ENCODE measurements around the gene SLC22A31.

Gene SLC22A31

DNA sequence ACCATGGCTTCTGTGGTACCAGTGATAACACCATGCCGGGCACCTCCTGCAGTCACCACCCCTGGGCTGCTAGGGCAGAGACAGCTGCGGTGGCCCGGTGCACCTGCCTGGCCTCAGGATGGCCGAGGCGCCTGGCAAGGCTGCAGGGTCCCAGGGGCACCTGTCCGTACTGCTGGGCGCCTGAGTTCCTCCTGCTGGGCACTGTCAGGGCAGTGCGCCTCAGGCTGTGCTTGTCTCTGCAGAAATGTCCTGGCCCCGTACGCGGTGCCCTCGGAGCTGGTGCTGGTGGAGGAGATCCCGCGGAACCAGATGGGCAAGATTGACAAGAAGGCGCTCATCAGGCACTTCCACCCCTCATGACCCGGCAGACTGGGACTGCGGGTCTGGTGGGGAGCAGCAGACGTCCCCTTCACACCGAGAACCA lies 46.5 kb downstream of the SLC22A31 start:
- TF ChIP-seq CTCF (IDR thresholded peaks at IDR 0.05; ENCODE audit: low read length) (no peak), EZH2 (optimal IDR thresholded peaks at IDR 0.05; ENCODE audit: low read depth, low read length) (no peak), EZH2phosphoT487 (IDR thresholded peaks at IDR 0.05; ENCODE audit: low read length) (no peak)
- no peak overlapping the region for H2AFZ ChIP-seq (ENCODE audit: low read length)
- H3K9ac ChIP-seq (ENCODE audit: low read length): no peak overlapping the region
- H3K36me3 ChIP-seq (replicated peaks; ENCODE audit: insufficient read depth, low read length): no peaks in the 10 kb centered on the region
- no peaks in the 10 kb centered on the region for H4K20me1 ChIP-seq (ENCODE audit: insufficient read depth, low read length)
- H3K4me3 ChIP-seq (ENCODE audit: low read length): no peak overlapping the region
- no peak for DNase-seq
- H3F3A ChIP-seq (ENCODE audit: insufficient read depth, low read length): no peaks in the 10 kb centered on the region
- H3K27ac ChIP-seq (ENCODE audit: low read length): no peak overlapping the region
- no peaks in the 10 kb centered on the region for H3K79me2 ChIP-seq (ENCODE audit: low read length)
- H3K9me3 ChIP-seq (replicated peaks; ENCODE audit: insufficient read depth, low read length): no peaks in the 10 kb centered on the region
- no peaks in the 10 kb centered on the region for H3K27me3 ChIP-seq (replicated peaks; ENCODE audit: insufficient read depth, low read length)
- H3K4me1 ChIP-seq (ENCODE audit: low read length): no peaks in the 10 kb centered on the region
- no peaks in the 10 kb centered on the region for H3K9me2 ChIP-seq (replicated peaks; ENCODE audit: insufficient read depth, low read length)
- no peak overlapping the region for H3K4me2 ChIP-seq (ENCODE audit: low read depth, low read length)

- H3K79me2 ChIP-seq (ENCODE audit: low read length): no peaks in the 10 kb centered on the region
- TF ChIP-seq EZH2 (optimal IDR thresholded peaks at IDR 0.05; ENCODE audit: low read depth, low read length): no peak
- TF ChIP-seq EZH2phosphoT487 (IDR thresholded peaks at IDR 0.05; ENCODE audit: low read length): no peak
- no peak for TF ChIP-seq CTCF (IDR thresholded peaks at IDR 0.05; ENCODE audit: low read length)
- no peak overlapping the region for H3K27ac ChIP-seq (ENCODE audit: low read length)
- no peaks in the 10 kb centered on the region for H3K27me3 ChIP-seq (replicated peaks; ENCODE audit: insufficient read depth, low read length)
- H4K20me1 ChIP-seq (ENCODE audit: insufficient read depth, low read length): no peaks in the 10 kb centered on the region
- no peaks in the 10 kb centered on the region for H3K4me1 ChIP-seq (ENCODE audit: low read length)
- no peak overlapping the region for H2AFZ ChIP-seq (ENCODE audit: low read length)
- H3K36me3 ChIP-seq (replicated peaks; ENCODE audit: insufficient read depth, low read length): no peaks in the 10 kb centered on the region
- no peaks in the 10 kb centered on the region for H3F3A ChIP-seq (ENCODE audit: insufficient read depth, low read length)
- DNase-seq: no peak
- H3K4me2 ChIP-seq (ENCODE audit: low read depth, low read length): no peak overlapping the region
- no peaks in the 10 kb centered on the region for H3K9me2 ChIP-seq (replicated peaks; ENCODE audit: insufficient read depth, low read length)
- H3K4me3 ChIP-seq (ENCODE audit: low read length): no peak overlapping the region
- no peaks in the 10 kb centered on the region for H3K9me3 ChIP-seq (replicated peaks; ENCODE audit: insufficient read depth, low read length)
- no peak overlapping the region for H3K9ac ChIP-seq (ENCODE audit: low read length)
These were observed 47.3 kb downstream of the SLC22A31 start for GRCh38 chr16:89152831-89153700.

DNA sequence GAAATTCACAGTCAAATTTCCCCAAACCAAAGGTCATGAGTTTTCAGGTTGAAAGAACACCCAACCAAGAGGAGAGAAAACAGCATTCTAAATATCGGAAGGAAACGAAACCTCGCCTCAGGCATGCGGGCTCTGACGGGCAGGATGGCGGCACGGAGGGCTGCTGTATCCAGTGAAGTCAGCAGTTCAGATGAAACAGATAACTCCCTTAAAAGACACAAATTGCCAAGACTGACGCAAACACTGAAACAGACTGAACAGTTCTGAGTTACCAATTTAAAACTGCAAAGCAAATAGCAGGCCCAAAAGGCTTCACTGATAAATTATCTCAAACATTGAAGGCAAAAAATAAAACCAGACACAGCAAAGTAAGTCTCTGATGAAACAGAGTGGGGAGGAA lies 49.4 kb downstream of the SLC22A31 start:
- Histone ChIP-seq H3K36me3 (replicated peaks; ENCODE audit: insufficient read depth, low read length) (no peaks in the 10 kb centered on the region), H3K4me3 (ENCODE audit: low read length) (no peak overlapping the region), H3K4me2 (ENCODE audit: low read depth, low read length) (no peak overlapping the region), H3K9me3 (replicated peaks; ENCODE audit: insufficient read depth, low read length) (no peaks in the 10 kb centered on the region), H3K9me2 (replicated peaks; ENCODE audit: insufficient read depth, low read length) (no peaks in the 10 kb centered on the region), H2AFZ (ENCODE audit: low read length) (no peak overlapping the region), H3K4me1 (ENCODE audit: low read length) (no peaks in the 10 kb centered on the region), H3K27me3 (replicated peaks; ENCODE audit: insufficient read depth, low read length) (no peaks in the 10 kb centered on the region), H3K79me2 (ENCODE audit: low read length) (no peaks in the 10 kb centered on the region), H3K9ac (ENCODE audit: low read length) (no peak overlapping the region), H3K27ac (ENCODE audit: low read length) (no peak overlapping the region), H3F3A (ENCODE audit: insufficient read depth, low read length) (no peaks in the 10 kb centered on the region), H4K20me1 (ENCODE audit: insufficient read depth, low read length) (no peaks in the 10 kb centered on the region)
- TF ChIP-seq CTCF (IDR thresholded peaks at IDR 0.05; ENCODE audit: low read length): no peak
- no peak for TF ChIP-seq EZH2phosphoT487 (IDR thresholded peaks at IDR 0.05; ENCODE audit: low read length)
- TF ChIP-seq EZH2 (optimal IDR thresholded peaks at IDR 0.05; ENCODE audit: low read depth, low read length): no peak
- DNase-seq: no peak

Data from MM.1S (cell line).